HG02763 (cell line): ENCODE results near the gene LZTS2.

Source experiments
- ATAC-seq: cut with Tn5 transposase; IDR thresholded peaks from one replicate; pipeline ENCODE4 v1.9.1; 2021; ENCODE audit warnings: mild to moderate bottlenecking, moderate library complexity; ENCODE audit not compliant: unreplicated experiment

Gene LZTS2

DNA sequence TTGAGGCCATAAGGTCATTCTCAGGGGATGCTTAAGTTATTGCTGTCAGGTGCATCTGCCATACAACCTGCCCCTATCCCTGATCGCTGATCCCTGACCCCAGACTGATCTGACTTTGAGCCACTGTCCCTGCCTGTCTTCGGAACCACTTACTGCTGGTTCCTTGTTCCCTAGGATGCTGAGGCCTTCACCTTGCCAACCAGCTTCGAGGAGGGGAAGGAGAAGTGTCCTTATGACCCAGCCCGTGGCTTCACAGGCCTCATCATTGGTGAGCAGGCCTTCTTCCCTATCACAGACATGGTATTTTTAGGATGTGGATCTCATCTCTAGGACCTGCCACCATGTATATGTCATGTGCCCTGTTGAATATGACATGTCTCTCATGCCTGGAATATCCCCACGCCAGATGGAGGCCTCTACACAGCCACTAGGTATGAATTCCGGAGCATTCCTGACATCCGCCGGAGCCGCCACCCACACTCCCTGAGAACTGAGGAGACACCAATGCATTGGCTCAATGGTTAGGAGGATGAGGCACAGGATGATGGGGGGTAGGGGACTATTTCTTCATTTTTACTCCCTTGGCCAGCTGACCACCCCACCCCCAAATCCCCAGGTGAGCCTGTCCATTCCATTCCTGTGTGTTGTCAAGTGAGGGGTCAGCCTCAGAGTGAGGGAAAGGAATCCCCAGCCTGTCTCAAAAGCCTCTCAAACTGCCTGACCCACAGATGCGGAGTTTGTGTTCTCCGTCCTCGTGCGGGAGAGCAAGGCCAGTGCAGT, 21.3 kb upstream of the LZTS2 start:
- no peak for ATAC-seq

GRCh38 chr10:100978901-100979195, 20.8 kb upstream of the LZTS2 start:
- no peak for ATAC-seq

DNA sequence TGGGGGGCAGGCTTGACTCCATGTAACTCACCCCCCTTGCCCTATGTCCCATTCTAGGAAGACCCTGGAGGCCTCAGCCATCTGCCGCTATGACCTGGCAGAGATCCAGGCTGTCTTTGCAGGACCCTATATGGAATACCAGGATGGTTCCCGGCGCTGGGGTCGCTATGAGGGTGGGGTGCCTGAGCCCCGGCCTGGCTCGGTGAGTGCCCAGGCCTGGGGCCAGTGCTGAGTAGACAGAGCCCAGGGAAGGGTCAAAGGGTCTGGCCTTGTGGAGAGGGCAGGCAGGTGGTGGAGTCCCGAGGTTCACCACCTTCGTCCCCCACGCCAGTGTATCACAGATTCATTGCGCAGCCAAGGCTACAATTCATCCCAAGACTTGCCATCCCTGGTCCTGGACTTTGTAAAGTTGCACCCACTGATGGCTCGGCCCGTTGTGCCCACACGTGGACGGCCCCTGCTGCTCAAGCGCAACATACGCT, 19.8 kb upstream of the LZTS2 start:
- no peak for ATAC-seq

DNA sequence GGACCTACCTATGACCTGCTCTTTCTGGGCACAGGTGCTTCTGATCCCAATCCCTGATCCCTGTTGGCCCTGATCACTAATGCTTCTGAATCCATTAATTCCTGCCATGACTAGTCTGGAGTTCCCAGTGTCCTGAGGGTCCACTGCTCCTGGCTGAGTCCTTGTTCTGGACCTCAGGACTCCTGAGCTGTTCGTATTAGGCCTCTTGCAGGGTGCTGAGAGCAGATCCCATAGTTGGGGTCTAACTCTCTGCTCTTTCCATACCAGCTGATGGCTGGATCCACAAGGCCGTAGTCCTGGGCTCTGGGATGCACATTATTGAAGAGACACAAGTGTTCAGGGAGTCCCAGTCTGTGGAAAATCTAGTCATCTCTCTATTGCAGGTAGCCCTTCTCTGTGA, 19.3 kb upstream of the LZTS2 start:
- no peak for ATAC-seq

DNA sequence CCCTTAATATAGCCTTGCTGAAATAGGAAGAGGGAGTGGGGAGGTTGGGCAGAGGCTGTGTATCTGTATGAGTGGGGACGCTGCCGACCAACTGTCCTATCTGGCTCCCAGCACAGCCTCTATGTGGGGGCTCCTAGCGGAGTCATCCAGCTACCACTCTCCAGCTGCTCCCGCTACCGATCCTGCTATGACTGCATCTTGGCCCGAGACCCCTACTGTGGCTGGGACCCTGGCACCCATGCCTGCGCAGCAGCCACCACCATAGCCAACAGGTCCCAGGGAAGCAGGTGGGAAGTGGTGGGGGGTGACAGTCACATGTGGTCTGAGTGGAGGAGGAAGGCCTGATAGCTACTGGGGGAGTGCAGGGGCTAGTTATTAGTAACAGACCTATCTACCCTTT, 18.9 kb upstream of the LZTS2 start:
- ATAC-seq: no peak

DNA sequence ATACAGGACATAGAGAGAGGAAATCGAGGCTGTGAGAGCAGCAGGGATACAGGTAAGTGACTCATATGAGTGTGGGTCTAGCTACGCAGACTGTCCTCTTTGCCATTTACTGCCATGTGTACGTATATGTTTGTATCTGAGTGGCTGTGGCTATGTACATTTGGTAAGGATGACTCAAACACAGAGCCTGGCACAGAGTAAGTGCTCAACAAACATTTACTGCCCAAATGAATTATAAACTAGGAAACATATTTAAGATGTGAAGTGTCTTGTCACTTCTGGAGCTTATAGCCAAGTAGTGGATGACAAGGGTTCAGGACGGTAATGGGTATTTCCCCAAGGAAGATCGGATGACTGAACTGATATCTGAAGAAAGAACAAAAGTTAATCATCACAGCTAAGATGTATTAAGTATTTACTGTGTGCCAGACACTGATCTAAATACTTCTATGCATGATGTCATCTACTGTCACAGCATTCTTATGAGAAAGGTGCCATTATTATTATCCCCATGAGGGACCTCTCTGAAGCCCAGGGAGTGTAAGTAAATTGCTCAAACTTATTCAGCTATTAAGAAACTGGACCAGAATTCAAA, 18.3 kb upstream of the LZTS2 start:
- ATAC-seq: no peak

- ATAC-seq: no peak
Observed at GRCh38 chr10:100982916-100983830, 16.4 kb upstream of the LZTS2 start.

DNA sequence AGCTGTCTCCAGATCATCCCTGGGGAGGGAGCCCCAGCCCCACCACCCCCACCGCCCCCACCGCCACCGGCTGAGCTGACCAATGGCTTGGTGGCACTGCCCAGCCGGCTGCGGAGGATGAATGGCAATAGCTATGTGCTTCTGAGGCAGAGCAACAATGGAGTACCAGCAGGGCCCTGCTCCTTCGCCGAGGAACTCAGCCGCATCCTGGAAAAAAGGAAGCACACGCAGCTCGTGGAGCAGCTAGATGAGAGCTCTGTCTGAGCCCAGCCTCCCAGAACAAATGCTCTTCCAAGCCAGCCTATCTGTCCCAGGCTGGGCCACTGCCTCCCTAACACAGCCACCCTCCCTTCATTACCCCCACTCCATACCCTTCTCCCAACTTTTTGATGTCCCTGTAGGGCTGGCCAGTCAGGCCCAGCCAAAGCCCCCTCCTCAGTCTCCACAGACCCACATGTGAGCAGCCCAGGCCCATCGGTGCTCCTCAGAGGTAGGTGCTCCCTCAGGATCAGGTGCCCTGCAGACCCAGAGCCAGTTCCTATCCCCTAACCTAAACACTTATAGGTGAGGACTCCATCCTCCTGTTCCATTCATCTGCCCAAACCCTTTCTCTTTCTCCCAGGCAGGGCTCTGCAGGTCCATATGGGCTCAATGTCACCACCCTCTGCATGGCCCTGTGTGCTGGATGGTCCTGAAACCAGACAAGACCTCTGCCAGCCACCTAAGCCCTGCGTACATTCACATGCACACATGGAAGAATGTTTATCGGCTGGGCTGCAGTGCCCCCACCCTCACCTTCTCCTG, 15.5 kb upstream of the LZTS2 start:
- ATAC-seq: no peak

DNA sequence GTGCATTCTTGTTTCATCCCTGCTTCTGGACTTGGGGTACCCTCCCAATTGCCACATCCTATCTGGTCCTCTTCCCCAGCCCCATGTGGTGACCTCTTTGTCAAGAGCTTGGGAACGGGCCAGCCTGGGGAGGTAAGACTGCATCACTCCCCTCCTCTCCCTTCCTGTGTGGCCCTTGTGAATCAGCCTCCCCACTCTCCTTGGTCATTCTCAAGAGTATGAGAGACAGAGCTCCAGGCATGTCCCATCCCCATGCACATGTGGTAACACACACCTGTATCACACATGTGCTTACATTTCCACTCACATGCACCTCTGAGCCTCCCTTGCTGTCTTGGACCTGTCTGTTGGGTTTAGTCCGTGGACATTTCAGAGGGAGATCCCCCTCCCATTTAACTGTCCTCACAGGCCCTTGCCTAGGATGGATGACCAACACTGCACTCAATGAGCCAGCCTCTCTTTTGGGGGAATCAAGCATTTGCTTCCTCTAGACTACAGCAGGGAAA, 14.9 kb upstream of the LZTS2 start:
- no peak for ATAC-seq

GRCh38 chr10:100985336-100985735, 14.3 kb upstream of the LZTS2 start:
- no peak for ATAC-seq

DNA sequence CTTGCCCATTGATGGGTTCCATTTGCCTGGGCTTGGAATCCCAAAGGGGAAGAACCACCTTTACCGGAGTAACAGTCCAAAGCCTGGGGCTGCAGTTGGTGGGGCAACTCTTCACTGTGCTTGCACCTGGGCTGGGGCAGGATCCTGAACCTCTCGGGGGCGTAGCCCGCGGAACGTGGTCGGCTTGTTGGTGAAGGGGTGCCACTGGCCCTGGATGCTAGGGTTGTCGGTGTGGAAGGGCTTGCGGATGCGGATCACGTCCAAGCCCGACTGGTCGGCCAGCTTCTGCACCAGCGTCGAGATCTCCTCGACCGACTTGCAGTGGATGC, 13.0 kb upstream of the LZTS2 start:
- ATAC-seq: no peak

DNA sequence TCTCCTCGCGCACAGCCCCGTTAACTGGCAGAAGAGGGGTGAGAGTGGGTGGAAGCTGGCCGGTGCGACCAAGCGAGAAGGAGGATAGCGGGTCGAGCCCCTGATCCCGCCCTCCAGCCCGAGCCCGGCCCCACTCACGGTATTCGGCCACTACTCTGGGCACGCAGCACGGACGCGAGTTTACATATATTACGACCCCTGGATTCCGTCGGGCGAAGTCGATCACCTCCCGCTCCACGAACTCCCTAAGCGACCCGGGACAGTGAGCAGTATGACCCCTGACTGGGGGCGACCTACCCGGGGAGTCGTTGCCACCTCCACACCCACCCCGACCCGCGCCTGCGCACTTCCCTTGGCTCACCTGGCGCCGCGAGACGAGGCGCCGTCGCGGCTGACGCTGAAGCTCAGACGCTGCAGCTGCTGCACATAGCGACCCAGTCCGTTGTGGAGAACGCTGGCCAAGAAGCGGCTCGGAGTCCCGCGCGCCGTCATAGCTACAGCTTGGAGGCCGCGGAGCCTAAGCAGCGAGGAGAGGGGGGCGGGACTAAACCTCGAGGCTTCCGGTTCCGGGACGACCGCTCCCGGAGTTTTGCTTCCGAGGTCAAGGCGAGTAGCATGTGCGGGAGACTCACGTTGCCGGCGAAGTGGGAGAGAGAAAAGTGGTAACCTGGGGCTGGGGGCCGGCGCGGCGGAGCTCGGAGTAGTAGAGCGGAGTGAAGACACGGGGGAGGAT, 12.5 kb upstream of the LZTS2 start, which contains the start of the genes MRPL43 and TWNK:
Gene MRPL43, minus strand, starts transcription at position 546 of the 733 bp plus-strand sequence. Its CDS starts 54 bp downstream, at position 492.
Gene TWNK, plus strand, starts transcription at position 592 of the 733 bp plus-strand sequence. CDS start 668 bp downstream, outside the sequence.
- ATAC-seq: peak; percentile 75

- ATAC-seq: no peak
Observed at GRCh38 chr10:100987685-100988049, 11.9 kb upstream of the LZTS2 start.

DNA sequence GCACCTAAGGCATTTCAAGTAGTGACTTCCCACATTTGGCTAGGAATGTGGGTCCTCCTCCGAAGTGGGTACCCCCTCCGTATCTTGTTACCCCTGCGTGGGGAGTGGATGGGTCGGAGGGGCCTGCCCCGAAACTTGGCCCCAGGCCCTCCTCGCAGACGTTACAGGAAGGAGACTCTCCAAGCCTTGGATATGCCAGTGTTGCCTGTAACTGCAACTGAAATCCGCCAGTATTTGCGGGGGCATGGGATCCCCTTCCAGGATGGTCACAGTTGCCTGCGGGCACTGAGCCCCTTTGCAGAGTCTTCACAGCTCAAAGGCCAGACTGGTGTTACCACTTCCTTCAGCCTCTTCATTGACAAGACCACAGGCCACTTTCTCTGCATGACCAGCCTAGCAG, 11.4 kb upstream of the LZTS2 start:
- no peak for ATAC-seq

DNA sequence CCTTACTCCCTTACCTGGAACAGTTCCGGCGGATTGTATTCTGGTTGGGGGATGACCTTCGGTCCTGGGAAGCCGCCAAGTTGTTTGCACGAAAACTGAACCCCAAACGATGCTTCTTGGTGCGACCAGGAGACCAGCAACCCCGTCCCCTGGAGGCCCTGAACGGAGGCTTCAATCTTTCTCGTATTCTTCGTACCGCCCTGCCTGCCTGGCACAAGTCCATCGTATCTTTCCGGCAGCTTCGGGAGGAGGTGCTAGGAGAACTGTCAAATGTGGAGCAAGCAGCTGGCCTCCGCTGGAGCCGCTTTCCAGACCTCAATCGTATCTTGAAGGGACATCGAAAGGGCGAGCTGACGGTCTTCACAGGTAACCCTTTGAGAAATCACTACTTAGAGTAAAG, 10.5 kb upstream of the LZTS2 start:
- ATAC-seq: no peak

- ATAC-seq: no peak
Observed at GRCh38 chr10:100993986-100994708, 5.5 kb upstream of the LZTS2 start.

- ATAC-seq: no peak
Observed at GRCh38 chr10:100995181-100995580, 4.4 kb upstream of the LZTS2 start.

DNA sequence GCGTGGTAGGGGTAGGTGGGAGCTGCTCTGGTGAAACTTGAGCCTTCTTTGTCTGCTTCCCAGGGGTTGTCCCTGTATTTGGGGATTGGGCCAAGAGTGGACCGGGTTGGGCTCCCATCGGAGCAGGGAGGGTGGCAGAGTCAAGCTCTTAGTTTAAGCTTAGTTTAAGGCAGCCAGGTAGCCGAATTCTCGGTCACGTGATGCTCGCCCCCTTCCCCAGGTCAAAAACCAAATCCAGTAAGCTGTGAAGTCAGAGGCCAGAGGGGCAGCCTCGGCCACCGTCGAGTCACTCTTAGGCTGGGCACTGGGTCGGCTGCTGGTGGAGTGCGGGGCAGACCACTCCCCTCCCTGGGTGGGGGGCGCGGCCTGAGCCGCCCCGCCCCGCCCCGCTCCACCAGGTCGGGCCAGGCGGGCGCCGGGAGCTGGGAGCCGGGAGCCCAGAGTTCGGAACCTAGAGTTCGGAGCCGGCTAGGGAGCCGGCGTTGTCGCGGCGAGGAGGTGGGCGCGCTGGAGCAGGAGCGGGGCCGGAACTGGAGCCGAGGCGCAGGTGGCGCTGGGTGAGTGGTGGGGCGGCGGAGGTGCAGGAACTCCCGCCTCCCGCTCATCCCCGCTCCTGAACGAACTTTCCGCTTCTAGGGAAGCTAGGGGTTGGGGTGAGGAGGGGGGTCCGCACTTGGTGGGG, 2.8 kb upstream of the LZTS2 start:
- ATAC-seq: peak; percentile 9
